Measurements from ENCODE around the gene ACVR1.

GRCh38 chr2:157751462-157752058, 124.6 kb downstream of the ACVR1 start:
- TF ChIP-seq SIN3A (IDR thresholded peaks at IDR 0.05; ENCODE audit: borderline replicate concordance, insufficient read depth, low read depth, low read length) (no peak), POLR2AphosphoS5 (IDR thresholded peaks at IDR 0.05; ENCODE audit: low read depth, low read length) (no peak), REST (IDR thresholded peaks at IDR 0.05; ENCODE audit: insufficient read depth in 1 of 2, low read depth in 2 of 2, low read length in 1 of 2) (no peak)
- TF ChIP-seq, protein P1, sequence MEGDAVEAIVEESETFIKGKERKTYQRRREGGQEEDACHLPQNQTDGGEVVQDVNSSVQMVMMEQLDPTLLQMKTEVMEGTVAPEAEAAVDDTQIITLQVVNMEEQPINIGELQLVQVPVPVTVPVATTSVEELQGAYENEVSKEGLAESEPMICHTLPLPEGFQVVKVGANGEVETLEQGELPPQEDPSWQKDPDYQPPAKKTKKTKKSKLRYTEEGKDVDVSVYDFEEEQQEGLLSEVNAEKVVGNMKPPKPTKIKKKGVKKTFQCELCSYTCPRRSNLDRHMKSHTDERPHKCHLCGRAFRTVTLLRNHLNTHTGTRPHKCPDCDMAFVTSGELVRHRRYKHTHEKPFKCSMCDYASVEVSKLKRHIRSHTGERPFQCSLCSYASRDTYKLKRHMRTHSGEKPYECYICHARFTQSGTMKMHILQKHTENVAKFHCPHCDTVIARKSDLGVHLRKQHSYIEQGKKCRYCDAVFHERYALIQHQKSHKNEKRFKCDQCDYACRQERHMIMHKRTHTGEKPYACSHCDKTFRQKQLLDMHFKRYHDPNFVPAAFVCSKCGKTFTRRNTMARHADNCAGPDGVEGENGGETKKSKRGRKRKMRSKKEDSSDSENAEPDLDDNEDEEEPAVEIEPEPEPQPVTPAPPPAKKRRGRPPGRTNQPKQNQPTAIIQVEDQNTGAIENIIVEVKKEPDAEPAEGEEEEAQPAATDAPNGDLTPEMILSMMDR (IDR thresholded peaks at IDR 0.05): peak; percentile 14; the same call in 1 of the 2 replicates

All from Panc1 (cell line).